K562 (cell line): Measurements from ENCODE around the gene PLPP1. TPM values are rescaled to one million over a fixed set of nuclear protein-coding genes. Genes with fewer than 3 reads are reported as not detected.
A peak's percentile ranks its signal among the peaks of the same experiment; 100 is the strongest.

Experiments used
- ATAC-seq: fragments of 200-7000 bp; cut with Tn5 transposase; 3 replicates; pipeline ENCODE4 v1.9.1; 2020; ENCODE audit warnings: moderate library complexity
- BruUV-seq: library from RNA; stranded (reverse); fragments of 400-500 nt; replicated peaks from 2 replicates; lab custom pipeline; 2021; lab: Mats Ljungman, UMichigan
- CTCF ChIA-PET: fragments of 300-600 bp; formaldehyde crosslinking; extraction: SDS; loops from one replicate; lab custom pipeline; 2021; ENCODE audit warnings: low intra/inter-chr PET ratio; lab: Yijun Ruan, JAX
- POLR2A ChIA-PET: fragments of 300-600, 350-650 bp; sonication (Branson Sonifier 250); formaldehyde crosslinking; extraction: SDS; loops from one replicate; lab custom pipeline; 2021; ENCODE audit warnings: antibody characterized with exemption, inconsistent platforms; lab: Yijun Ruan, JAX
- DNase-seq, 4 experiments: peaks; one replicate each; pipeline versions ENCODE4 v3.0.0 to v3.0.0-alpha.2; 2011 to 2018; ENCODE audit warnings: low spot score in 3 of 4, mixed read lengths in 3 of 4; ENCODE audit errors: extremely low read depth in 1 of 4
- FAIRE-seq: peaks from 2 replicates; lab custom pipeline; 2011; peaks lifted over from hg19 to GRCh38; lab: Jason Lieb, UNC
- H2AFZ ChIP-seq: 2 replicates; pipeline ENCODE4 v1.6.0; 2011; ENCODE audit warnings: low read depth, low read length, control low read depth, inconsistent platforms
- H3K27ac ChIP-seq: fragments of 200-600 bp; 3 replicates; pipeline ENCODE4 v1.8.0; 2011; ENCODE audit warnings: low read depth, mild to moderate bottlenecking, control low read depth, inconsistent platforms, low read length, moderate library complexity, mixed read lengths; ENCODE audit errors: extremely low read depth
- H3K27me3 ChIP-seq, 2 experiments: fragments of 300-600 bp in 1 of 2; 2 replicates in 1 of 2; 3 replicates in 1 of 2; pipeline versions ENCODE4 v1.6.0 to v1.8.0; 2011; ENCODE audit warnings: inconsistent platforms in 2 of 2, low read length in 2 of 2, mild to moderate bottlenecking in 1 of 2, mixed read lengths in 1 of 2, moderate library complexity in 1 of 2; ENCODE audit not compliant: control insufficient read depth in 2 of 2, insufficient read depth in 2 of 2
- H3K36me3 ChIP-seq: fragments of 300-600 bp; 3 replicates; pipeline ENCODE4 v1.8.0; 2011; ENCODE audit warnings: mild to moderate bottlenecking, low read length, inconsistent platforms; ENCODE audit not compliant: control insufficient read depth, insufficient read depth
- H3K4me1 ChIP-seq, 2 experiments: fragments of 200-600 bp in 1 of 2; replicated peaks in 1 of 2; 2 replicates in 1 of 2; 3 replicates in 1 of 2; pipeline versions ENCODE4 v1.5.1 to v1.8.0; 2011; ENCODE audit warnings: inconsistent platforms in 2 of 2, low read length in 2 of 2, mild to moderate bottlenecking in 1 of 2, mixed read lengths in 1 of 2, moderate library complexity in 1 of 2; ENCODE audit not compliant: control insufficient read depth in 2 of 2, insufficient read depth in 2 of 2
- H3K4me2 ChIP-seq: 2 replicates; pipeline ENCODE4 v1.6.1; 2011; ENCODE audit warnings: low read length, control low read depth, inconsistent platforms, mixed read lengths; ENCODE audit not compliant: insufficient read depth
- H3K4me3 ChIP-seq: fragments of 200-600 bp; sonication (generic), shearing (Covaris generic); 2 replicates; pipeline ENCODE4 v1.5.1; 2016; ENCODE audit warnings: control low read depth, inconsistent platforms
- H3K79me2 ChIP-seq: fragments of 200-600 bp; 3 replicates; pipeline ENCODE4 v1.8.0; 2011; ENCODE audit warnings: low read length, inconsistent platforms; ENCODE audit not compliant: control insufficient read depth, insufficient read depth
- H3K9ac ChIP-seq, 2 experiments: 2 replicates each; pipeline versions ENCODE4 v1.6.0 to v1.6.1; 2011; ENCODE audit warnings: low read depth in 2 of 2, low read length in 2 of 2, control low read depth in 1 of 2, inconsistent platforms in 1 of 2, mild to moderate bottlenecking in 1 of 2, mixed read lengths in 1 of 2; ENCODE audit not compliant: insufficient read depth in 1 of 2
- H3K9me1 ChIP-seq: one replicate; pipeline ENCODE4 v1.6.0; 2011; ENCODE audit warnings: inconsistent platforms, mild to moderate bottlenecking, low read length, moderate library complexity; ENCODE audit not compliant: control insufficient read depth, insufficient read depth
- H3K9me3 ChIP-seq: replicated peaks from 2 replicates; pipeline ENCODE4 v1.5.1; 2011; ENCODE audit warnings: low read depth, low read length, inconsistent platforms; ENCODE audit not compliant: control insufficient read depth, insufficient read depth
- H4K20me1 ChIP-seq: replicated peaks from 2 replicates; pipeline ENCODE4 v1.6.1; 2011; ENCODE audit warnings: low read length, inconsistent platforms, mixed read lengths; ENCODE audit not compliant: control insufficient read depth, insufficient read depth
- ATF3 ChIP-seq, 2 experiments: fragments of 450-650 bp in 1 of 2; sonication (generic) in 1 of 2; formaldehyde crosslinking in 1 of 2; IDR thresholded peaks in 1 of 2; conservative IDR thresholded peaks in 1 of 2; 2 replicates each; pipeline versions ENCODE4 v1.6.1 to v1.8.1; 2016 to 2023; ENCODE audit warnings: mild to moderate bottlenecking in 2 of 2, moderate library complexity in 2 of 2, inconsistent platforms in 1 of 2, missing genetic modification reagents in 1 of 2
- E2F4 ChIP-seq: sonication (generic); formaldehyde crosslinking; IDR thresholded peaks from 2 replicates; pipeline ENCODE4 v1.8.0; 2022; ENCODE audit warnings: mild to moderate bottlenecking, low read depth, missing genetic modification reagents
- NUFIP1 ChIP-seq: fragments of 450-650 bp; IDR thresholded peaks from 2 replicates; pipeline ENCODE4 v1.6.1; 2018; ENCODE audit not compliant: partially characterized antibody
- PCBP2 ChIP-seq: fragments of 200-400 bp; formaldehyde crosslinking; IDR thresholded peaks from 2 replicates; pipeline ENCODE4 v1.6.1; 2018; ENCODE audit warnings: low read length, low read depth, mild to moderate bottlenecking, moderate library complexity; ENCODE audit not compliant: poor library complexity, severe bottlenecking
- RNF219 ChIP-seq: fragments of 250-450 bp; sonication (Bioruptor Pico); IDR thresholded peaks from 2 replicates; pipeline ENCODE4 v1.5.0; 2022; ENCODE audit warnings: mild to moderate bottlenecking
- SIN3B ChIP-seq: fragments of 450-650 bp; IDR thresholded peaks from 2 replicates; pipeline ENCODE4 v1.6.1; 2017; ENCODE audit warnings: low read depth, mild to moderate bottlenecking, moderate library complexity
- TGIF2 ChIP-seq: sonication (generic); formaldehyde crosslinking; IDR thresholded peaks from 2 replicates; pipeline ENCODE4 v1.8.1; 2022; ENCODE audit warnings: mild to moderate bottlenecking, missing genetic modification reagents, moderate library complexity
- ZNF282 ChIP-seq: sonication (generic); formaldehyde crosslinking; IDR thresholded peaks from 2 replicates; pipeline ENCODE4 v1.8.1; 2023; ENCODE audit warnings: missing genetic modification reagents
- ZNF77 ChIP-seq: fragments of 250-450 bp; sonication (Bioruptor Pico); IDR thresholded peaks from 2 replicates; pipeline ENCODE4 v1.5.0; 2020
- WGBS: fragments of 100-300 bp; shearing (Covaris generic); methylation state at CpG from one replicate; pipeline ENCODE4 v1.1.6; 2016; ENCODE audit warnings: low coverage, mixed read lengths; ENCODE audit not compliant: insufficient coverage; ENCODE audit errors: missing lambda C conversion rate; 5-methylcytosine and 5-hydroxymethylcytosine counted together
- in situ Hi-C: fragments of 300-500 bp; cut with MboI; formaldehyde crosslinking; loops from 4 replicates; pipeline ENCODE4 v1.15.0; 2018; ENCODE audit warnings: inconsistent platforms, mixed read lengths
- intact Hi-C: fragments of 100-400 bp; cut with micrococcal nuclease; formaldehyde crosslinking; loops from 2 replicates; pipeline ENCODE4 v1.14.2; 2022
- polyA plus RNA-seq, 8 experiments: library from polyadenylated mRNA; depleted of rRNA in 4 of 8; stranded (reverse) in 5 of 8; unstranded in 3 of 8; fragments of >200 nt; fragmentation: Nextera tagmentation in 2 of 8; fragmentation: Illumina TruSeq in 1 of 8; extraction: Ambion mirVana in 2 of 8; extraction: Trizol in 1 of 8; gene quantifications; 2 replicates each; pipeline versions ENCODE4 v1.2.1 to v1.2.3, GENCODE V29; 2011 to 2014; ENCODE audit warnings: inconsistent platforms in 1 of 8, missing spikeins in 1 of 8
- total RNA-seq, 7 experiments: library from RNA; depleted of rRNA in 6 of 7; stranded (reverse); fragments of >200 nt in 6 of 7; fragmentation: Illumina TruSeq in 2 of 7; extraction: Trizol in 2 of 7; gene quantifications; 2 replicates each; pipeline versions ENCODE4 v1.2.1 to v1.2.3, GENCODE V29; 2011 to 2021; ENCODE audit warnings: low replicate concordance in 1 of 7
- TF ChIP-seq, protein P1 (sequence below): sonication (generic); formaldehyde crosslinking; IDR thresholded peaks from 2 replicates; pipeline ENCODE4 v1.8.0; 2022; ENCODE audit warnings: missing genetic modification reagents, mild to moderate bottlenecking, borderline replicate concordance
- TF ChIP-seq, protein P2 (sequence below): fragments of 450-650 bp; formaldehyde crosslinking; IDR thresholded peaks from 2 replicates; pipeline ENCODE4 v1.4.0; 2020; ENCODE audit warnings: mild to moderate bottlenecking, moderate library complexity

PLPP1 gene
- total and polyA plus RNA-seq, 9 of the 15 experiments (the other 6 are each of a cell fraction or from before 2014, with no cell fraction given): 0.04 to 0.24 (median 0.04) TPM; not detected in 6

DNA sequence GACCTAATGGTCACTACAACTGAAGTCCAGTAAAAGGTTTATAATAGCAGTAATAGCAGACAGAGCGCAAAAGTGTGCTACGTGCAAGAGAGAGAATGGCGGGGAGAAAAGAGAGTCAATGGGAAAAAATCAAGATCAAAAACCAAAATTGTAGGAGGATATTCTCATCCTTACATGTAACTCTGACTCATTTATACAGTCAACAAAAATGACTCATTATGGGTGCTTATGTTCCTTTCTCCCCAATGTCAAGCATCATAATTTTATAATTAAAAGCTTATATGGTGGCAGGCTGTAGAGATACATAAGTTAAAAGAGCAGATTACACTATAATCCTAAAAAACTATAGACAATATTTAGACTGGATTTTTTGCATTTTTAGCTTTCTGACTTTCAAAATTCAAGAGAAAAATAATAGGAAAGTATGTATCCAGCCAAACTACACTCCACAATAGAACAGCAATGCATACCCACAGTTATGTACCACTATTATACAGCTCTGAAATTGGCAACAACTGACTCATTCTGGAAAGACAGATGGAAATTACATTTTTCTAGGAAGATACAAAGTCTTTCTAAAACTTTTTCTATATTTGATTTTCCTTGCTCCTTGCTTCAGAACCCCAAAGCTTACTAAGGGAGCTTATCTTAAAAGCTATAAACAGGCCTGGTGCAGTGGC, 78.4 kb downstream of the PLPP1 start:
- POLR2A ChIA-PET: interaction anchor here (0.9 kb wide), 1 partner anchor 20 kb away, joined by 3 read pairs; no protein-coding TSS in a partner anchor
- H3K4me3 ChIP-seq: no peak overlapping the region
- BruUV-seq: no TSS peak
- no peak overlapping the region for H3K27ac ChIP-seq
- no peak for DNase-seq
- intact Hi-C loops: no loop called here
- ATAC-seq: no peak
- CTCF ChIA-PET: no interaction called here
- no peaks in the 10 kb centered on the region for H3K79me2 ChIP-seq
- peaks cover 2 to 7% of the 10 kb centered on the region in 2 experiments; a peak in 2 of 5 replicates for H3K27me3 ChIP-seq
- FAIRE-seq: no peak
- H3K9ac ChIP-seq: no peak overlapping the region
- no peaks in the 10 kb centered on the region for H4K20me1 ChIP-seq
- 0% methylated on average over 3 of the region's 3 CpGs for WGBS
- H2AFZ ChIP-seq: no peak overlapping the region
- H3K4me1 ChIP-seq: no peaks in the 10 kb centered on the region
- H3K36me3 ChIP-seq: no peaks in the 10 kb centered on the region
- in situ Hi-C loops: no loop called here
- no peak overlapping the region for H3K4me2 ChIP-seq
- H3K9me3 ChIP-seq: no peaks in the 10 kb centered on the region
- no peaks in the 10 kb centered on the region for H3K9me1 ChIP-seq
- TF ChIP-seq ZNF77 (CRISPR knock-in tag): no peak
- TF ChIP-seq RNF219 (CRISPR knock-in tag): no peak
- no peak for TF ChIP-seq NUFIP1
- TF ChIP-seq ATF3 (IDR thresholded peaks at IDR 0.05): peak; percentile 28; the same call in 1 of the 2 replicates
- TF ChIP-seq ATF3 (CRISPR knock-in tag; conservative IDR thresholded peaks at IDR 0.05): no peak
- TF ChIP-seq SIN3B: no peak
- TF ChIP-seq, protein P1, sequence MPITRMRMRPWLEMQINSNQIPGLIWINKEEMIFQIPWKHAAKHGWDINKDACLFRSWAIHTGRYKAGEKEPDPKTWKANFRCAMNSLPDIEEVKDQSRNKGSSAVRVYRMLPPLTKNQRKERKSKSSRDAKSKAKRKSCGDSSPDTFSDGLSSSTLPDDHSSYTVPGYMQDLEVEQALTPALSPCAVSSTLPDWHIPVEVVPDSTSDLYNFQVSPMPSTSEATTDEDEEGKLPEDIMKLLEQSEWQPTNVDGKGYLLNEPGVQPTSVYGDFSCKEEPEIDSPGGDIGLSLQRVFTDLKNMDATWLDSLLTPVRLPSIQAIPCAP (CRISPR knock-in tag): no peak
- TF ChIP-seq E2F4 (CRISPR knock-in tag): no peak
- TF ChIP-seq PCBP2: no peak
- TF ChIP-seq, protein P2, sequence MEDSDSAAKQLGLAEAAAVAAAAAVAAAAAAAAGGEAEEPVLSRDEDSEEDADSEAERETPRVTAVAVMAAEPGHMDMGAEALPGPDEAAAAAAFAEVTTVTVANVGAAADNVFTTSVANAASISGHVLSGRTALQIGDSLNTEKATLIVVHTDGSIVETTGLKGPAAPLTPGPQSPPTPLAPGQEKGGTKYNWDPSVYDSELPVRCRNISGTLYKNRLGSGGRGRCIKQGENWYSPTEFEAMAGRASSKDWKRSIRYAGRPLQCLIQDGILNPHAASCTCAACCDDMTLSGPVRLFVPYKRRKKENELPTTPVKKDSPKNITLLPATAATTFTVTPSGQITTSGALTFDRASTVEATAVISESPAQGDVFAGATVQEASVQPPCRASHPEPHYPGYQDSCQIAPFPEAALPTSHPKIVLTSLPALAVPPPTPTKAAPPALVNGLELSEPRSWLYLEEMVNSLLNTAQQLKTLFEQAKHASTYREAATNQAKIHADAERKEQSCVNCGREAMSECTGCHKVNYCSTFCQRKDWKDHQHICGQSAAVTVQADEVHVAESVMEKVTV: no peak
- TF ChIP-seq ZNF282 (CRISPR knock-in tag): no peak
- TF ChIP-seq TGIF2 (CRISPR knock-in tag): no peak
